ENCODE results near the gene EEFSEC. TPM values are rescaled to one million over a fixed set of nuclear protein-coding genes. Genes with fewer than 3 reads are reported as not detected.
A peak's percentile ranks its signal among the peaks of the same experiment; 100 is the strongest.
"Not testable (repeated sequence)": the region's sequence is repeated elsewhere in the genome, so short reads cannot be mapped to it uniquely, and the experiment has no call there.

Gene EEFSEC
- total RNA-seq, 1 donor from 2014 or later = 15.3 TPM

- Histone ChIP-seq H3K27me3 (no peaks in the 10 kb centered on the region), H3K9me3 (no peaks in the 10 kb centered on the region), H3K27ac (no peak overlapping the region), H3K4me3 (no peak overlapping the region), H3K36me3 (no peaks in the 10 kb centered on the region), H3K4me1 (no peaks in the 10 kb centered on the region)
- DNase-seq = peak; percentile 69
- TF ChIP-seq CTCF (IDR thresholded peaks at IDR 0.05) = no peak
- ATAC-seq = peak; percentile 89
- intact Hi-C loops (cut with DNase I) = no loop called here
Observed at GRCh38 chr3:128145279-128145678, 8.0 kb upstream of the EEFSEC start.

DNA sequence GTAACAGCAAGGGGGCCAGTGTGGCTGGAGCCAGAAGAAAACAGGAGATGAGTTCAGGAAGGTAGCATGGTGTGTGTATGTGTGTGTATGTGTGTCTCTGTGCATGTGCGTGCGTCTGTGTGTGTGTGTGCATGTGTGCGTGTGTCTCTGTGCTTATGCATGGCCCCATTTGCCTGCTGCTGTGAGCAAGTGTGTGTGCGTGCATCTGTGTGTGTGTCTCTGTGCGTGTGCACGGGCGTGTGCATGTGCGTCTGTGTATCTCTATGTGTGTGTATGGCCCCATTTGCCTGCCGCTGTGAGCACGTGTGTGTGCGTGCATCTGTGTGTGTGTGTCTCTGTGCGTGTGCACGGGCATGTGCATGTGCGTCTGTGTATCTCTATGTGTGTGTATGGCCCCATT, 7.1 kb upstream of the EEFSEC start:
- no peak overlapping the region for H3K4me3 ChIP-seq
- no peaks in the 10 kb centered on the region for H3K9me3 ChIP-seq
- ATAC-seq (peak; percentile 11), DNase-seq (no peak)
- no peak for TF ChIP-seq CTCF (IDR thresholded peaks at IDR 0.05)
- no peaks in the 10 kb centered on the region for H3K4me1 ChIP-seq
- H3K36me3 ChIP-seq = no peaks in the 10 kb centered on the region
- H3K27me3 ChIP-seq = no peaks in the 10 kb centered on the region
- no peak overlapping the region for H3K27ac ChIP-seq
- intact Hi-C loops (cut with DNase I) = no loop called here

- Histone ChIP-seq H3K36me3 (no peaks in the 10 kb centered on the region), H3K9me3 (no peaks in the 10 kb centered on the region), H3K27me3 (no peaks in the 10 kb centered on the region), H3K27ac (no peak overlapping the region), H3K4me3 (no peak overlapping the region), H3K4me1 (peaks cover 8% of the 10 kb centered on the region)
- no peak for TF ChIP-seq CTCF (IDR thresholded peaks at IDR 0.05)
- intact Hi-C loops (cut with DNase I) = no loop called here
- ATAC-seq = no peak
- DNase-seq = no peak
Observed at GRCh38 chr3:128149650-128150049, 3.6 kb upstream of the EEFSEC start.

GRCh38 chr3:128151758-128152274, 1.5 kb upstream of the EEFSEC start:
- no peak overlapping the region for H3K27ac ChIP-seq
- intact Hi-C loops (cut with DNase I) = no loop called here
- H3K36me3 ChIP-seq = no peaks in the 10 kb centered on the region
- DNase-seq (no peak), ATAC-seq (no peak)
- TF ChIP-seq CTCF (IDR thresholded peaks at IDR 0.05) = no peak
- no peaks in the 10 kb centered on the region for H3K27me3 ChIP-seq
- H3K4me1 ChIP-seq = peaks cover 8% of the 10 kb centered on the region
- H3K4me3 ChIP-seq = no peak overlapping the region
- no peaks in the 10 kb centered on the region for H3K9me3 ChIP-seq

DNA sequence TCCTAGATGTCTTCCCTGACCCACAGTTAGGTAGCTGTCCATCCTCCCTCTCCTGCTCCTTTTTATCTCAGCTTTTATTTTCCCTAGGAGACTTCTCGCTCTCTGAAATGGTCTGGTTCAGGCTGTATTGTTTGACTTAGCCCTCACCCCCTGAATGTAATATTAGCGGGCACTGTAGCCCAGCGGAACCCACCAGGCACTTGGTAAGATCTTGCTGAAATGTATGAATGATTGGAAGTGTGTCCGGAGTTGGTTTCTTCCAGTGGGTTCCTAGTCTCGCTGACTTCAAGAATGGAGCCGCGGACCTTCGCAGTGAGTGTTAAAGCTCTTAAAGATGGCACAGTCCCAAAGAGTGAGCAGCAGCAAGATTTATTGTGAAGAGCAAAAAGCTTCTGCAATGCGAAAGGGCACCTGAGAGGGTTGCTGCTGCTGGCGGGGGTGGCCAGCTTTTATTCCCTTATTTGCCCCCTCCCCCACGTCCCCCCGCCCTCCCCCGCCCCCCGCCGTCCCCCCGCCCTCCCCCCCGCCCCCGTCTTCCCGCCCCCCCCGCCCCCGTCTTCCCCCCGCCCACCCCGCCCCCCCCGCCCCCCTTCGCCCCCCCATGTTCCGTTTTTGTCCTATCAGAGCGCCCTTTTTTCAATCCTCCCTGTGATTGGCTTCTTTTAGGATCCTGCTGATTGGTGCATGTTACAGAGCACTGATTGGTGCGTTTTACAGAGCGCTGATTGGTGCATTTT, 694 bp upstream of the EEFSEC start:
- intact Hi-C loops (cut with DNase I) = no loop called here
- Histone ChIP-seq H3K4me1 (peaks cover 8% of the 10 kb centered on the region), H3K4me3 (peak overlapping the region; percentile 96), H3K27ac (peak overlapping the region; percentile 89), H3K27me3 (no peaks in the 10 kb centered on the region), H3K36me3 (no peaks in the 10 kb centered on the region), H3K9me3 (no peaks in the 10 kb centered on the region)
- TF ChIP-seq CTCF (IDR thresholded peaks at IDR 0.05) = no peak
- DNase-seq = no peak
- peak; percentile 44 for ATAC-seq

GRCh38 chr3:128154354-128154753, 1.1 kb downstream of the EEFSEC start:
- ATAC-seq; DNase-seq; H3K9me3 ChIP-seq; H3K27me3 ChIP-seq; intact Hi-C loops (cut with DNase I); H3K4me1 ChIP-seq; H3K36me3 ChIP-seq: not testable (repeated sequence)
- Histone ChIP-seq H3K27ac (peak overlapping the region; percentile 89), H3K4me3 (peak overlapping the region; percentile 96)

Measured in upper lobe of right lung (tissue), 1 donor.